ENCODE data around the gene ADAMTS17.

The ADAMTS17 gene

DNA sequence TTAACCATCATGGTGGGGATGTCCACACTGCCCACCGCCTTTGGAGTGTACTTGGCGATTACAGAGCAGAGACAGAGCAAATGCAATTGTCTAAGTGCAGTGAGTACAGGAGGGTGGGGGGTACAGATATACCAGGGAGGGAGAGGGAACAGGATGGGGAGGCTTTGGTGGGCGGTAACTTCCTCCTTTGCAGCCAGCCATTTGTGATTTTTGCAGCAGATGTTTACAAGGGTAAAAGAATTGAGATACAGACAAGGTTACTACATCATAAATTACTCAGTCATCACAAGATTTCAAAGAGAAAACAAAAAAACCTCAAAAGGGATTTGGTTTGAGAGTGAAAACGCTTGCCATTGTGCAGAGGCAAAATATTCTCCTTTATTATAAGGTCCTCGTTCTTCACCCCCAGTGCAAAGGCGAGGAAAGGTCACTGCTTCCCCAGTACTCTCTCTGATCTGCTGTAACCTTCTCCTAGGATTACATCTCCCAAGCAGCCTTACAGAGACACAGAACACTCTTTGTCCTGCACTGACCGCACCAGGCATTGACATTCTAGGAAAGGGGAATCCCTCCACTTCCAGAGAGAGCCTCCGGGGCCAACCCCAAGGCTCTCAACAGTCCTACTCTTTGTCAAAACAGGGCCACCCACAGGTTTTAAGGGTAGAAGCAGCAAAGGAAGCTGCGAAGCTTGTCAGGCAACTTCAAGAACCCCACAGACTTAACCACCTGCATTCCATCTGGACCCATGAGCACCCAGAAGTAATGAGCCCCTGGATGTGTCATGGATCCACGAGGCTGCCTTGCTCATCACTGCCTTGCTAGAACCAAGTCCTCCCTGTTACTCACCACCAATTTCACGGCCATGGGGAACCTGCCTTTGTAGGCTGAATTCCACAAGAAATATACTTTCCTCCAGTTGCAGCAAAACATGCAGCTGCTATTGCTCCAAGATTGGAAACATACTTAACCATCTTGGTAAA is 117.3 kb downstream of the ADAMTS17 start:
- DNase-seq (ENCODE audit: low read depth) = no peak
- H3K4me3 ChIP-seq (ENCODE audit: low read depth, low read length) = no peak overlapping the region
- TF ChIP-seq, protein P1, sequence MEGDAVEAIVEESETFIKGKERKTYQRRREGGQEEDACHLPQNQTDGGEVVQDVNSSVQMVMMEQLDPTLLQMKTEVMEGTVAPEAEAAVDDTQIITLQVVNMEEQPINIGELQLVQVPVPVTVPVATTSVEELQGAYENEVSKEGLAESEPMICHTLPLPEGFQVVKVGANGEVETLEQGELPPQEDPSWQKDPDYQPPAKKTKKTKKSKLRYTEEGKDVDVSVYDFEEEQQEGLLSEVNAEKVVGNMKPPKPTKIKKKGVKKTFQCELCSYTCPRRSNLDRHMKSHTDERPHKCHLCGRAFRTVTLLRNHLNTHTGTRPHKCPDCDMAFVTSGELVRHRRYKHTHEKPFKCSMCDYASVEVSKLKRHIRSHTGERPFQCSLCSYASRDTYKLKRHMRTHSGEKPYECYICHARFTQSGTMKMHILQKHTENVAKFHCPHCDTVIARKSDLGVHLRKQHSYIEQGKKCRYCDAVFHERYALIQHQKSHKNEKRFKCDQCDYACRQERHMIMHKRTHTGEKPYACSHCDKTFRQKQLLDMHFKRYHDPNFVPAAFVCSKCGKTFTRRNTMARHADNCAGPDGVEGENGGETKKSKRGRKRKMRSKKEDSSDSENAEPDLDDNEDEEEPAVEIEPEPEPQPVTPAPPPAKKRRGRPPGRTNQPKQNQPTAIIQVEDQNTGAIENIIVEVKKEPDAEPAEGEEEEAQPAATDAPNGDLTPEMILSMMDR (IDR thresholded peaks at IDR 0.05; ENCODE audit: low read depth, low read length, missing control alignments) = no peak

- DNase-seq (ENCODE audit: low read depth) = no peak
- no peak overlapping the region for H3K4me3 ChIP-seq (ENCODE audit: low read depth, low read length)
- TF ChIP-seq, protein P1 (IDR thresholded peaks at IDR 0.05; ENCODE audit: low read depth, low read length, missing control alignments) = no peak
Measured at GRCh38 chr15:100222349-100222715, 119.4 kb downstream of the ADAMTS17 start.

- no peak overlapping the region for H3K4me3 ChIP-seq (ENCODE audit: low read depth, low read length)
- TF ChIP-seq, protein P1 (IDR thresholded peaks at IDR 0.05; ENCODE audit: low read depth, low read length, missing control alignments) = no peak
- DNase-seq (ENCODE audit: low read depth) = no peak
Measured at GRCh38 chr15:100221471-100222348, 120.1 kb downstream of the ADAMTS17 start.

DNA sequence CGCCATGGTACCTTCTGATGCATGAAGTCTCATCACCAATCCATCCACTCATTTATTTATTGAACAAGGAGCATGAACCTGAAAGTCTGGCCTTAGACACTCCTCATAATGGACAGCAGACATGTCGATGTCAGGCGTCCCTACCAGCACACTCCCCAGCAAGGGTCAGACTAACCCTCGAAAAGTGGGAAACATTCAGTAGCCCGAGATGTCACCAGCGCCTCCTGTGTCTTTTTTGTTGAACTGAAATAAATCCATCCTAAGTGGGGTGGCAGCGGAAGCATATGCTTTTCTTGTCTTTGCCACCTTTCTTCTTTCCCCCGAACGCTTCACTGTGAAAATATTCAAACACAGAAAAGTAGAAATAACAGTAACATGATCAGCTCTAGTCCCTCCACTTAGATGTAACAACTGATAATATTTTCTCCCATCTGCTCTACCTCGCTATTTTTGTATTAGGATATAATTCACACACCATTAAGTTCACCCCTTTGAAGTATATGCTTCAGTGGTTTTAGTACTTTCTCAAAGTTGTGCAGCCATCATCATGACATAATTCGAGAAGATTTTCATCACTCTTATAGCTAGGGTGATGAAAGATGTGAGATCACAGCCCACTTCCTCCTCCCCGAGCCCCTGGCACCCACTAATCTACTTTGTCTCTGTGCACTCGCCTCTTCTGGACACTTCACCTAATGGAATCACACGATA is 121.6 kb downstream of the ADAMTS17 start:
- H3K4me3 ChIP-seq (ENCODE audit: low read depth, low read length) = no peak overlapping the region
- TF ChIP-seq, protein P1 (IDR thresholded peaks at IDR 0.05; ENCODE audit: low read depth, low read length, missing control alignments) = no peak
- DNase-seq (ENCODE audit: low read depth) = no peak

DNA sequence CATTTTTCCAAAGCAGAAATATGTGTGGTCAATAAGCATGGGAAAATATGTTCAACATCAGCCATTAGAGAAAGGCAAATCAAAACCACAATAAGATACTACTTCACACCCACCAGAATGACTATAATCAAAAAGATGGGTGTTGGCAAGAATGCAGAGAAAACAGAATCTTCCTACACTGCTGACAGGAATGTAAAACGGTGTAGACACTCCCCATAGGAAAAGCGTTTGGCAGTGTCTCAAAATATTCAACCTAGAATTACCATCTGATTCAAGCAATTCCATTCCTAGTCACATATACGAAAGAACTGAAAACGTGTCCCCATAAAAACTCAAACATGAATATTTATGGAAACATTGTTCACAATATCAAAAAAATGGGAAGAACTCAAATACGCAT is 123.3 kb downstream of the ADAMTS17 start:
- no peak for DNase-seq (ENCODE audit: low read depth)
- TF ChIP-seq, protein P1 (IDR thresholded peaks at IDR 0.05; ENCODE audit: low read depth, low read length, missing control alignments) = no peak
- H3K4me3 ChIP-seq (ENCODE audit: low read depth, low read length) = no peak overlapping the region

DNA sequence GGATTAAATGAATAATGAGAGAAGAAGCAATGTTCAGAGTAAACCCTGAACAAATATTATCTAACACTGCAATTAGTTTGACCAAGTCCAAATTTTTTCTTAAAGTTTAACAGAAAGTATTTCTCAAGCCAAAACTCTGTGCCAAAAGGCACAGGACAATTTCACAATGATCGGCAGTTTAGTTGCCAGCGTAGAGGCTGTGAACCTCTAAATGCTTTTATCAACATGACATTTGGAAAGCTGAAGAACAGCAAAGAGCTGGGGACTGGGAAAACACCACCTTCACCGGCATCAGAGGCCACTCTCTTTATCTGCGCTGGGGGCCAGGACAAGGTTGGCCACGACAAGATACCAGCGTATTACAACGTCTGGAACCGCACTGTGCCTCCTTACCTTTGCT is 125.6 kb downstream of the ADAMTS17 start:
- TF ChIP-seq, protein P1 (IDR thresholded peaks at IDR 0.05; ENCODE audit: low read depth, low read length, missing control alignments) = no peak
- no peak overlapping the region for H3K4me3 ChIP-seq (ENCODE audit: low read depth, low read length)
- DNase-seq (ENCODE audit: low read depth) = no peak

Data from GM12864 (cell line).